Endothelial cell of umbilical vein (primary cell): Measurements from ENCODE around the gene SCAPER.

ENCODE experiments used
- CTCF ChIP-seq, 2 donors: IDR thresholded peaks; 1 replicate in 1 of 2; 2 replicates in 1 of 2; pipeline ENCODE4 v1.5.1; 2011; ENCODE audit warnings: low read length in 2 of 2, mild to moderate bottlenecking in 2 of 2, moderate library complexity in 2 of 2, control low read depth in 1 of 2, inconsistent platforms in 1 of 2, low read depth in 1 of 2; ENCODE audit not compliant: insufficient read depth in 1 of 2; ENCODE audit errors: extremely low read depth in 1 of 2
- EZH2 ChIP-seq: IDR thresholded peaks from 2 replicates; pipeline ENCODE4 v1.6.1; 2012; ENCODE audit warnings: borderline replicate concordance, low read depth, mild to moderate bottlenecking, moderate library complexity, low read length, inconsistent platforms; ENCODE audit not compliant: severe bottlenecking
- GATA2 ChIP-seq: IDR thresholded peaks from 2 replicates; pipeline ENCODE4 v1.7.0; 2011; ENCODE audit warnings: low read depth, mild to moderate bottlenecking, moderate library complexity, mixed read lengths, low read length; ENCODE audit not compliant: insufficient read length, insufficient read depth
- JUN ChIP-seq: IDR thresholded peaks from 2 replicates; pipeline ENCODE4 v1.6.1; 2011; ENCODE audit warnings: borderline replicate concordance, low read depth; ENCODE audit not compliant: insufficient read length, insufficient read depth
- POLR2A ChIP-seq: IDR thresholded peaks from 2 replicates; pipeline ENCODE4 v1.6.1; 2012; ENCODE audit warnings: low read depth, mild to moderate bottlenecking, control low read depth, low read length
- POLR2AphosphoS5 ChIP-seq: IDR thresholded peaks from 2 replicates; pipeline ENCODE4 v1.6.1; 2012; ENCODE audit warnings: low read depth, mild to moderate bottlenecking, control low read depth, low read length, moderate library complexity; ENCODE audit not compliant: insufficient read depth

DNA sequence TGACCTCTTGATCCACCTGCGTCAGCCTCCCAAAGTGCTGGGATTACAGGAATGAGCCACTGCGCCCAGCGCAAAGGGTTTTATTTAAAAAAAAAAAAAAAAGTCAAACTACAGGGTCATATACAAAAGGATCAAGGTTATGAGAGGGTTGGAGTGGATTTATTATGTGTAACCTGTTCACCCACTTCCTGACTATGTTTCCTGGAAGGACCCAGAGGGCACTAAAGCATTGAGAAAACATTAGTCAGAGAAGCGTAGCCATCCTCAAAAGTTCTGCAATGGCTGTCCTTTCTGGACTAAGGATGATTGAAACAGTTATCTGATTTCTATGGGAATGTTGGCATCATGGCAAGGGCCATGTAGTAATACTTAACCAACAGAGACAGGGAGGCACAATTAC, 7.3 kb upstream of the SCAPER start:
- TF ChIP-seq CTCF (IDR thresholded peaks at IDR 0.05; ENCODE audit: extremely low read depth in 1 of 2, insufficient read depth in 1 of 2, low read depth in 1 of 2, low read length in 2 of 2) (no peak), POLR2A (no peak), EZH2 (no peak), JUN (no peak), POLR2AphosphoS5 (no peak), GATA2 (no peak)
